HPDE6-E6E7 (cell line): ENCODE results near the gene THADA.
"Not testable (repeated sequence)": the region's sequence is repeated elsewhere in the genome, so short reads cannot be mapped to it uniquely, and the experiment has no call there.

Experiments used
- DNase-seq: peaks from one replicate; pipeline ENCODE4 v3.0.0; 2011; ENCODE audit warnings: missing footprints; ENCODE audit errors: extremely low spot score

THADA gene

GRCh38 chr2:43542285-43542933 is 53.4 kb downstream of the THADA start:
- DNase-seq, result peak; percentile 16

GRCh38 chr2:43541165-43541564 is 54.7 kb downstream of the THADA start:
- DNase-seq, result peak; percentile 39

DNA sequence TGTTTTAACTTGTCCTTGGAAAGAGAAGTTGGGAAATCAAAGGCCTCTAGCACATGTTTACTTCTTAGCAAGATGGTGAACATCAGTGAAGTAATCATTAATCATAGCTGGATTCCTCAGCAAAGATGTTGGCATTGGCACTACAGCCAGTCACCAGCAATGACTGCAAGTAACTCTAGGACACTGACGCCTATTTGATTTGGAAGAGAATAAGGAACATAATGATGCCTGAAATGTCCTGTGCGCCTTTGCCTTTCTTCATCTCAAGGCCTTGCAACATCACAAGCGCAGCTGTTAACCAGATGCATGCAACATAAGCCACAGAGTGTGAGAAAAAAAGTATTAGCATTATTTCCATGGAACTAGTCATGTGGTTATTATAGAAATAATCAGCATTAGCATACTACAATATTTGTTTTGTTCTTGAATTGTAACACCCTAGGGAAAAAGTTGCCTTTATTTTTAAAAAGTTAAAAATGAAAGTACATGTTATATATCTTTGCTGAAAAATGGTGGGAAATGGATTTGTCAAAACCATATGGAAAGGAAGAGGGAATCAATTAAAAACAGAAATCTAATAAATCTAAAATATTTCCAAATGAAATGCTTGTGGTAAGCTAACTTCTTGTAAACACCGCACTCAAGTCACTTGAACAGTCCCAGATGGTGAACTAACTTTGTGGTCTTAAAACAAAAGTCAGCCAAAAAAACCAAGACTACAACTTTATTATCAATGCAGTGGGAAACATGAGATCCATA is 55.6 kb downstream of the THADA start:
- DNase-seq, result peak; percentile 50

GRCh38 chr2:43539436-43539835 is 56.4 kb downstream of the THADA start:
- no peak for DNase-seq

GRCh38 chr2:43538034-43538670 is 57.7 kb downstream of the THADA start:
- DNase-seq, result no peak

GRCh38 chr2:43537137-43537536 is 58.7 kb downstream of the THADA start:
- DNase-seq, result no peak

GRCh38 chr2:43534569-43534968 is 61.3 kb downstream of the THADA start:
- DNase-seq, result no peak

DNA sequence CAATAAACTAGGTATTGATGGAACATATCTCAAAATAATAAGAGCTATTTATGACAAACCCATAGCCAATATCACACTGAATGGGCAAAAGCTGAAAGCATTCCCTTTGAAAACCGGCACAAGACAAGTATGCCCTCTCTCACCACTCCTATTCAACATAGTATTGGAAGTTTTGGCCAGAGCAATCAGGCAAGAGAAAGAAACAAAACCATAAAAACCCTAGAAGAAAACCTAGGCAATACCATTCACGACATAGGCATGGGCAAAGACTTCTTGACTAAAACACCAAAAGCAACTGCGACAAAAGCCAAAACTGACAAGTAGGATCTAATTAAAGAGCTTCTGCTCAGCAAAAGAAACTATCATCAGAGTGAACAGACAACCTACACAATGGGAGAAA is 63.3 kb downstream of the THADA start:
- not testable (repeated sequence) for DNase-seq

DNA sequence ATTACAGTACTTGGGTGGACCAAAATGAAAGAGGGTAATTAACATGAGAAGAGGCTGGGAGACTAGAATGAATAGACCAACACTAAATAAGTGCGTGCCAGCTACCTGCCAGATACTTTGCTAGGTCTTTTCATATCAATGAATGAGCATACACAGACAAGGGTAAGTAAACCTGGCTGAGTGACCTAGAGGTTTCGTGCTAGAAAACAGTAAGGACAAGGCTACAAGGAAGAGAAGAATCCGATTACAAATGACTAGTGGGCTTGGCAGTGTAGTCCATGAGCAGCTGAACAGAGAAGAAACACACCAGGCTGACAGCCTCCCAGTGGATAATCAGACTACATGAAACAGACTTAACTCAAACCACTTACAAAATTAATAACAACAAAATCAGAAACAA is 64.6 kb downstream of the THADA start:
- no peak for DNase-seq

DNA sequence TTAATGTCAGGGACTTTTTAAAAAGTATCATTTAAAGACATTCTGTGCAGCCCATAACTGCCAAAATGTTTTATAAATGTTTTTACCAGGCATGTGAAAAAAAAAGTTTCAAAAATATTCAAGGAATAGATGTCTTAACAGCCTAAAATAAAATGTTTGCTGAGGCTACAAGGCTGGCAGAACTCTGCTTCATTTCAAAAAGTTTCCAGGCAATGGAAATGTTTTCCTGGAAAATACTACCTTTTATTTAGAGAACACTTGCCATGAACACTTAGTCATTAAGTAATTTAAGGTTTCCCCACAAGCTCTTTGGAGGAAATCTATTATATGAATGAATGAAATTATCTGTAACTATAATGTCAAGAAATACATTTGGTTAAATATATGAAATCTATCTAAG is 68.8 kb downstream of the THADA start:
- no peak for DNase-seq

GRCh38 chr2:43525506-43525905 is 70.3 kb downstream of the THADA start:
- no peak for DNase-seq

- DNase-seq, result no peak
These were observed 71.5 kb downstream of the THADA start for GRCh38 chr2:43524177-43524965.

- no peak for DNase-seq
These were observed 73.7 kb downstream of the THADA start for GRCh38 chr2:43522177-43522576.

- no peak for DNase-seq
These were observed 74.3 kb downstream of the THADA start for GRCh38 chr2:43521568-43521967.

DNA sequence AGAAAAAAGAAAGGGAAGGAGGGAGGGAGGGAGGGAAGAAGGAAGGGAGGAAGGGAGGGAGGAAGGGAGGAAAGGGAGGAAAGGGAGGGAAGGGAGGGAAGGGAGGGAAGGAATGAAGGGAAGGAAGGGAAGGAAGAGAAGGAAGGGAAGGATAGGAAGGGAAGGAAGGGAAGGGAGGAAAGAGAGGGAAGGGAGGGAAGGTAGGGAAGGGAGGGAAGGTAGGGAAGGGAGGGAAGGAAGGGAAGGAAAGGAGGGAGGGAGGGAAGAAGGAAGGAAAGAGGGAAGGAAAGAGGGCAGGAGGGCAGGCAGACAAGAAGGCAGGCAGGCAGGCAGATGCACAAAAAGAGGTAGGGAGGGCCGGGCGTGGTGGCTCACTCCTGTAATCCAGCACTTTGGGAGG is 74.9 kb downstream of the THADA start:
- DNase-seq, result no peak

DNA sequence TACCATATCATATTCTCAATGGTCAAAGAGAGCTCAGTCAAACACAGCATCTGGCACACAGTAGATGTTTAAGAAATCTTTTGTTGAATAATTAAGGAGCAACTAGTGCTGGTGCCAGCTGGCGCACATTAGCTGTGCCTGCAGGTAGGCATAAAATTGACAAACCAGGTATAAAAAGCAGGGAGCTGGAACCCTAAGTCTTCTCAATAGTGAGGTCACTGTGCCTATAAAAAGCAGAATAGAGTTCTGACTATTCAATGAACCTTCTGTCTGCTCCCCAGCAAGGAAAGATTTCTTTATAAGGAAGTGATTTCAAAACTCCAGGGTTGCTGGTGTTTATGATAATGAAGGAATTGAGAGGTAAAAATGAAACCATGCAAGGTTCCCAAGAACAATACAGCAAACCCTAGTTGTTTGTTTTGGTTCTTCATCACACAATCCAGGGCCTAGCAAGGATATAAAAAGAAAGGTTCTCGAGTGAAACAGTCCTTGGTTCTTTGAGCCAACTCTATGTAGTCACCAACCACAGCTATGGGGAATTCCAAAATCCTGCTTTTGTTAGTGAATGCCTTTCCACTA is 76.1 kb downstream of the THADA start:
- peak; percentile 21 for DNase-seq

GRCh38 chr2:43518718-43519117 is 77.1 kb downstream of the THADA start:
- DNase-seq, result no peak

DNA sequence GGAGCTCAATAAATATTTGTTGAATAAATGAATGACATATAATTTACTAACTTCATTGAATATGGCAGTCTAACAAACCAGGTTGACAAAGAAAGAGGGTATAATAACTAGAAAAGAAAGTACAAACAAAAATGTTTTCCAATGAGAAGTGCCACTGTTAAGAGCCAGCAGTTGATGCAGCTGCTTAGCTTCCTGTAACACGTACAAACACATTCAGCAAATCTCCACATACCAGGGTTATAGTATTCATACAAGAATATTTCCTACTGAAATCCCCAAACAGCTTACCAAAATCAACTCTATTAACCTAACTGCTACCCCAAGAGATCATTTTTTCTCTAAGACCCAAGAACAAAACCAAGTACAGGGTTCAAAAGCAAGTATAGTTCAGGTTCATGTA is 77.7 kb downstream of the THADA start:
- DNase-seq, result no peak

GRCh38 chr2:43515807-43516497 is 79.9 kb downstream of the THADA start:
- DNase-seq, result no peak

DNA sequence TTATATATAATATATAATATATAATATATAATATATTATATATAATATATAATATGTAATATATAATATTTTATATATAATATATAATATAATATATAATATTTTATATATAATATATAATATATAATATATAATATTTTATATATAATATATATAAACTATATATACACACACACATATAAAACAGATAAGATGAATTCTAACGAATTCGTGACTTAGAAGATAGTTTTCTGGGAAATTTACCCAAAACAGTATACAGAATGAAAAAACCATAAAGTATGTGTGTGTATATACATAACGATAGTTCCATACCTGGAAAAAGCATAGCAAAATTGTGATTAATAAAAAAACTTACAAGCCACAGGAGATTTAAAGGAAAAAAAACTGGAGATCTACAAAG is 80.6 kb downstream of the THADA start:
- no peak for DNase-seq

DNA sequence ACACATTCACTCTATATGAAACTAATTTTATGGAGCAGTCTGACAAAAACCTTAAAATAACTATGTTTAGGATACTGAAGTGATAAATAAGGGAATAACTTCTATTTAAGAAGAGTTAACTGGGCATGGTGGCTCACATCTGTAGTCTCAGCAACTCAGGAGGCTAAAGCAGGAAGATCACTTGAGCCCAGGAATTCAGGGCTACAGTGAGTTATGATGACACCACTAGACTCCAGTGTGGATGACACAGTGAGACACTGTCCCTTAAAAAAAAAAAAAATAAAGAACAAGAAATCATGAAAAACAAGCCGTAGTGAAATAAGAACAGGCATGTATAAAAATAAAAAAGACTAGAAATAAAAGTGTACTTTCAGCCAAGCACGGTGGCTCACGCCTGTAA is 82.0 kb downstream of the THADA start:
- no peak for DNase-seq
